OCI-LY3 (cell line): ENCODE measurements around the gene GRIA2.

Experiments used
- H2AFZ ChIP-seq: fragments of 200-600, 300-600 bp; shearing (Covaris generic); 2 replicates; pipeline ENCODE4 v1.6.0; 2014; ENCODE audit warnings: antibody characterized with exemption, low read depth, low read length
- H3K27ac ChIP-seq: fragments of 200-600, 300-600 bp; sonication (generic); 2 replicates; pipeline ENCODE4 v1.5.1; 2014; ENCODE audit warnings: mild to moderate bottlenecking, low read length, moderate library complexity, mixed read lengths
- H3K27me3 ChIP-seq: fragments of 200-600, 300-600 bp; sonication (generic); 2 replicates; pipeline ENCODE4 v1.6.1; 2014; ENCODE audit warnings: low read depth, low read length, mixed read lengths
- H3K36me3 ChIP-seq: fragments of 200-600, 300-600 bp; sonication (generic); replicated peaks from 2 replicates; pipeline ENCODE3; 2014; ENCODE audit warnings: low read depth, low read length, mixed read lengths
- H3K4me1 ChIP-seq: fragments of 300-600, 200-600 bp; sonication (generic); 2 replicates; pipeline ENCODE4 v1.6.1; 2014; ENCODE audit warnings: low read length, mixed read lengths
- H3K4me2 ChIP-seq: fragments of 200-600, 300-600 bp; sonication (generic); 2 replicates; pipeline ENCODE4 v1.6.1; 2014; ENCODE audit warnings: low read length, mixed read lengths
- H3K4me3 ChIP-seq: fragments of 300-600, 200-600 bp; sonication (generic); 2 replicates; pipeline ENCODE4 v1.5.1; 2014; ENCODE audit warnings: antibody characterized with exemption, mild to moderate bottlenecking, low read length, moderate library complexity
- H3K79me2 ChIP-seq: fragments of 300-600, 200-600 bp; shearing (Covaris generic); 2 replicates; pipeline ENCODE4 v1.6.1; 2014; ENCODE audit warnings: mild to moderate bottlenecking, low read length, mixed read lengths
- H3K9ac ChIP-seq: fragments of 300-600, 200-600 bp; shearing (Covaris generic); 2 replicates; pipeline ENCODE4 v1.6.0; 2014; ENCODE audit warnings: mild to moderate bottlenecking, low read length, moderate library complexity
- H3K9me3 ChIP-seq: fragments of 200-600, 300-600 bp; shearing (Covaris generic); 2 replicates; pipeline ENCODE4 v1.6.1; 2014; ENCODE audit warnings: low read length, mixed read lengths; ENCODE audit not compliant: insufficient read depth
- H4K20me1 ChIP-seq: fragments of 200-600, 300-600 bp; sonication (generic); 2 replicates; pipeline ENCODE4 v1.6.1; 2016; ENCODE audit warnings: low read length, mixed read lengths; ENCODE audit not compliant: insufficient read depth
- CTCF ChIP-seq: fragments of 200-600, 300-600 bp; sonication (generic); IDR thresholded peaks from 2 replicates; pipeline ENCODE4 v1.5.1; 2014; ENCODE audit warnings: antibody characterized with exemption, low read length, low read depth
- EZH2phosphoT487 ChIP-seq: fragments of 200-600 bp; shearing (Covaris generic); IDR thresholded peaks from 2 replicates; pipeline ENCODE4 v1.6.1; 2018; ENCODE audit warnings: antibody characterized with exemption, mixed run types, low read depth

The GRIA2 gene

GRCh38 chr4:157195374-157195773 is 25.2 kb upstream of the GRIA2 start:
- TF ChIP-seq CTCF (no peak), EZH2phosphoT487 (no peak)
- H3K4me3 ChIP-seq: no peak overlapping the region
- H4K20me1 ChIP-seq: no peaks in the 10 kb centered on the region
- no peaks in the 10 kb centered on the region for H3K36me3 ChIP-seq
- no peak overlapping the region for H3K9ac ChIP-seq
- H2AFZ ChIP-seq: no peak overlapping the region
- H3K9me3 ChIP-seq: no peaks in the 10 kb centered on the region
- no peaks in the 10 kb centered on the region for H3K4me1 ChIP-seq
- H3K27me3 ChIP-seq: no peaks in the 10 kb centered on the region
- H3K27ac ChIP-seq: no peak overlapping the region
- no peaks in the 10 kb centered on the region for H3K79me2 ChIP-seq
- no peak overlapping the region for H3K4me2 ChIP-seq

GRCh38 chr4:157196046-157196445 is 24.5 kb upstream of the GRIA2 start:
- Histone ChIP-seq H2AFZ (no peak overlapping the region), H3K4me2 (no peak overlapping the region), H3K9ac (no peak overlapping the region), H3K9me3 (no peaks in the 10 kb centered on the region), H3K27me3 (no peaks in the 10 kb centered on the region), H3K27ac (no peak overlapping the region), H4K20me1 (no peaks in the 10 kb centered on the region), H3K4me1 (no peaks in the 10 kb centered on the region), H3K79me2 (no peaks in the 10 kb centered on the region), H3K4me3 (no peak overlapping the region), H3K36me3 (no peaks in the 10 kb centered on the region)
- TF ChIP-seq EZH2phosphoT487 (no peak), CTCF (no peak)

GRCh38 chr4:157204634-157205244 is 15.8 kb upstream of the GRIA2 start:
- no peaks in the 10 kb centered on the region for H3K4me1 ChIP-seq
- no peaks in the 10 kb centered on the region for H4K20me1 ChIP-seq
- H3K36me3 ChIP-seq: no peaks in the 10 kb centered on the region
- no peaks in the 10 kb centered on the region for H3K79me2 ChIP-seq
- H3K4me2 ChIP-seq: no peak overlapping the region
- no peaks in the 10 kb centered on the region for H3K9me3 ChIP-seq
- H2AFZ ChIP-seq: no peak overlapping the region
- no peak overlapping the region for H3K27ac ChIP-seq
- no peak overlapping the region for H3K4me3 ChIP-seq
- TF ChIP-seq CTCF (peak; percentile 46), EZH2phosphoT487 (no peak)
- no peak overlapping the region for H3K9ac ChIP-seq
- no peaks in the 10 kb centered on the region for H3K27me3 ChIP-seq

- Histone ChIP-seq H3K79me2 (no peaks in the 10 kb centered on the region), H3K27me3 (no peaks in the 10 kb centered on the region), H3K36me3 (no peaks in the 10 kb centered on the region), H3K27ac (no peak overlapping the region), H3K9ac (peak overlapping the region; percentile 14; the same call in 1 of the 2 replicates), H3K9me3 (no peaks in the 10 kb centered on the region), H3K4me2 (peak overlapping the region; percentile 50), H3K4me3 (peak overlapping the region; percentile 43), H2AFZ (peak overlapping the region; percentile 82), H4K20me1 (no peaks in the 10 kb centered on the region), H3K4me1 (peaks cover 3% of the 10 kb centered on the region; the same call in 1 of the 2 replicates)
- TF ChIP-seq CTCF: peak; percentile 95
- TF ChIP-seq EZH2phosphoT487: no peak
These were observed 2.8 kb upstream of the GRIA2 start for GRCh38 chr4:157217708-157218107.
